Fibroblast of peridontal ligament (primary cell): ENCODE data around the gene ADCY3.
A peak's percentile ranks its signal among the peaks of the same experiment; 100 is the strongest.

Source experiments
- DNase-seq: peaks from one replicate; pipeline ENCODE4 v3.0.0-alpha.2; 2010; ENCODE audit errors: extremely low read depth

Gene ADCY3

DNA sequence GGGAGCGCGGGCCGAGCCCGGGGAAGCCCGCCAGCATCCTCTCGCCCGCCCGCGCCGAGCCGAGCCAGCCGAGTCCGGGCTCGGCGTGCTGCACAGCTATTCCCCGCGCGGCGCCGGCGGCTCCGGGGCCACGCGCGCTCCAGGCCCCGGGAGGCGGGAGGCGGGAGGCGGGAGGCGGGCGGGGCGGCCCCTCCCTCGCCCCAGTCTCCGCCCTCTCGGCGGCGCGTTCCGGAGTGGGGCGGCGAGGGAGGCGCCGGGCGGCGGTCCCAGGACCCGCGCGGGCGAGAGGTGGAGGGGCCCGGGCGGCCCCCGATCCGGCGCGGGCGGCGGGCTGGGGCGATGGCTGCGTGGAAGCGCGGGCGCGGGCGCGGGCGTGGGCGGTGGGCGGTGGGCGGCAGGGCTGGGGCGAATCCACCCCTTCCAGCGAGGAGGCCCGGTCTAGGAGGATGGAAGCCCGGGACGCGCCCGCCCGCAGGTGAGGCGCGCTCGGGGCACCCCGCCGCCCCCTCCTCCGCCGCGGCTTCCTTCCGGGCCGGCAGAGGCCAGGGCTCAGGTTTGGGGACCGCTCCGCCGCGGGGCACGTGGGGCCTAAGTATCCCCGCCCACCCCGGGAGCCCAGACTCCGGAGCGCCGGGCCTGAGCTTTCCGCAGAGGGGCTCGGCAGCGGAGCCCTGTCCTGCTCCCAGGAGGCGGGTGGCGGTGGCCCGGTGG, at the start of gene ADCY3:
Gene ADCY3, minus strand, starts transcription at position 140 of the 711 bp plus-strand sequence. CDS start 1,250 bp downstream, outside the sequence.
- DNase-seq = peak; percentile 15

- peak; percentile 32 for DNase-seq
These were observed 49.7 kb upstream of the ADCY3 start for GRCh38 chr2:24969784-24970183.

GRCh38 chr2:24961903-24962302, 41.9 kb upstream of the ADCY3 start:
- DNase-seq = no peak

- DNase-seq = no peak
These were observed 39.7 kb upstream of the ADCY3 start for GRCh38 chr2:24959761-24960160.

DNA sequence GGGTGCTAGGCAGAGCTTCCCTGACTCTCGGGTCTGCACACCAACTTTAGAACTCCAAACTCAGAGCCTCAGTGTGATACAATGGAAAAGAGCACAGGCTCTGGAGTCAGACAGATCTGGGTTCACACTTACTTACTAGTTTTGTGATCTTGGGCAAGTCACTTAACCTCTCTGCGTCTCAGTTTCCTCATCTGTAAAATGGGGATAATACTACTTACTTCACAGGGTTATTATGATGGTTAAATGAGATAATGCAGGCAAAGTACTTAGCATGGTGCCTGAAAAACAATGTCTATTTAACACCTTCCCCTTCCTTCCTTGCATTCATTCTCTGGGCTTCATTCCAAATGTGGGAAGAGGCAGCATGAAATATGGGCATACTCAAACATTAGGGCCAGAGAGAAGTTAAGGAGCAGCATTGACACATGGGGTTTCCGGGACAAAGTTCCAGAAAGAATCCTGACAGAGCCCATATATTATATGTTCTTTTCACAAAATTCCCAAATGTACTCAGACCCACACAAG, 38.4 kb upstream of the ADCY3 start:
- DNase-seq = no peak

- DNase-seq = no peak
These were observed 37.9 kb upstream of the ADCY3 start for GRCh38 chr2:24957976-24958375.

GRCh38 chr2:24957221-24957620, 37.2 kb upstream of the ADCY3 start:
- DNase-seq = no peak

GRCh38 chr2:24955921-24956320, 35.9 kb upstream of the ADCY3 start:
- DNase-seq = no peak

DNA sequence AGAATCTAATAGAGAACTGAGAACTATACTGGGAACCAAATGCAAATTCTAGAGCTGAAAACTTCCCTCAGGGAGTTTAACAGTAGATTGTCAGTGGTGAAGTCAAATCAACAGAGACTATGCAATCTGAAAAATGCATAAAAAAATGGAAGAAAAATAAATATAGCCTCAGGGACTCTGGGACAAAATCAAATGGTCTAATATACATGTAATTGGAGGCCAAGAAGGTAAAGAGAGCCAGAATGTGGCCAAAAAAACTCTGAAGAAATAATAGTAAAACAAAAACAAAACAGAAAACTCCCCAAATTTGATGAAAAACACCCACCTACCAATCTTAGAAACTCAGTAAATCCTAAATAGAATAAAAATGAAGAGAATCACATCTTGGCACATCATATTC, 35.2 kb upstream of the ADCY3 start:
- no peak for DNase-seq

DNA sequence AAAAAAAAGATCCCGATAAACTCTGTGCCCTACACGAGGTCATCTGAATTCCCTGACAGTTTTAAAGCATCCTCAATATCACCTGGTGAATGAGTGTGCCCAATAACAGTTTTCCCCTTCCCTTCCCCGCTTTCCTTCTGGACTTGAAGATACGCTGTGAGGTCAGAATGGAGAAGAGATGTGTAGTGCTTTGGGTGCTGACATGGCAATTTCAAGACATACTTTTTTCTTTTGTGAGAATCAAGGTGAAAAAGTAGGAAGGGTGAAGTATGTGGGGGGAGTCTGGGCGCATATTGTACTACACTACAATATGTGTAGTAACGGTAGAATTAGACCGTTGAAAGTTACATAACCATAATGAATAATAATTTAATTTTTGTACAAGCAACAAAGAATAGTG, 30.1 kb upstream of the ADCY3 start:
- no peak for DNase-seq

GRCh38 chr2:24948506-24948905, 28.5 kb upstream of the ADCY3 start:
- DNase-seq = no peak

DNA sequence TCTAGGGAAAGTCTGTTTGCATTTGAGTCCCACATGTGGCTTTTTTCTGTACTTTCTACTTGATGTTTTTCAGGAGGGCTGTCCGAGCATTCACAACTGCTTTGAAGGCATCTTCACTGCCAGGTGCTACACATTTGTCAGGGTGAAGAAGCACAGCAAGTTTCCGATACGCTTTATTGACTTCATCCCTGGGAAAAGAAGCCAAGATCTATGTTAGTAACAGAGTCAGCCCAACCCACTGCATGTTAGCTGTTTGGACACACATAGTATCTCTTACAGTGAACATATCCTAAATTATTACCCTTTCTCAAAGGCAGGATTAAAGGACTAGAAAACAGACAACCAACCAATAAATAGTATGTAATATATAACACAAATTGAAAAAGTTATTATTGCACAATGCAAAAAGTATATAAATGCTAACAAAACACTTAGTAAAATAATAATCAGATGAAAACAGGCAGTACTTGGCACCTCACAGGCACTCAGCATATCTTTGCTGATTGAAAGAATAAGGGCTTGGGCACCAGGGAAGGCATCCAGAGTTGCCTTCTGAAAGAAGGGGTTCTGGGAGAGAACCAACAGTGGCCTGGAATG, 27.6 kb upstream of the ADCY3 start:
- no peak for DNase-seq

- DNase-seq = peak; percentile 23
These were observed 25.9 kb upstream of the ADCY3 start for GRCh38 chr2:24945907-24946306.

- DNase-seq = peak; percentile 57
These were observed 23.5 kb upstream of the ADCY3 start for GRCh38 chr2:24943427-24944053.

DNA sequence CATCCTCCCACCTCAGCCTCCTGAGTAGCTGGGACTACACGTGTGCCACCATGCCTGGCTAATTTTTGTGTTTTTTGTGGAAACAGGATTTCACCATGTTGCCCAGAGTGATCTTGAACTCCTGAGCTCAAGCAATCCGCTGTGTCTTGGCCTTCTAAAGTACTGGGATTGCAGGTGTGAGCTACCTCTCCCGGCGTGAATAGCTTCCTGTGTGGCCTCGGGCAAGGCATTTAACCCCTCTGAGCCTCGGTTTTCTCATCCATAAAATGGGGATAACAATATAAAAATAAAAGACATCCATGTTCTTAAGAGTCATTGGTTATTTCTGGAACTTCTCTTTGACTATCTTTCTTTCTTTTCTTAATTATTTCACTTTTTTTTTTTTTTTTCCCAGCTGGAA, 19.3 kb upstream of the ADCY3 start:
- no peak for DNase-seq

DNA sequence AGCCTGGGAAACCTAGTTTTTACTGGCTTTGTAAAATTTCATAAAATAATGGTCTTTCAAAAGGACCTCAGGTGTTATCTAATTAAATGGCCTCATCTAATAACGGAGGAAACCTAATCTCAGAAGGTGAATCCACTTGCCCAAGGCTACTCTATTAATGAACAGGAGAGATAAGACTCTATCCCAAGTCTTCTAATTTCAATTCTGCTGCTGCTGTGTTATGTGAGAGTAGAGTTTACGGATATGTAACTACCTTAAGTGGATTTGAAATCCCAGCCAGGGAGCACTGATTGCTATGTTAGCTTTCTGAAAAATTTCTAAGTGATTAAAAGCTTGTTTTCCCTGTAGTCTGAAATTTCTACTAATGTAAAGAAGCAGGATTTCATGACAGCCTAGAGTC, 17.2 kb upstream of the ADCY3 start:
- no peak for DNase-seq

DNA sequence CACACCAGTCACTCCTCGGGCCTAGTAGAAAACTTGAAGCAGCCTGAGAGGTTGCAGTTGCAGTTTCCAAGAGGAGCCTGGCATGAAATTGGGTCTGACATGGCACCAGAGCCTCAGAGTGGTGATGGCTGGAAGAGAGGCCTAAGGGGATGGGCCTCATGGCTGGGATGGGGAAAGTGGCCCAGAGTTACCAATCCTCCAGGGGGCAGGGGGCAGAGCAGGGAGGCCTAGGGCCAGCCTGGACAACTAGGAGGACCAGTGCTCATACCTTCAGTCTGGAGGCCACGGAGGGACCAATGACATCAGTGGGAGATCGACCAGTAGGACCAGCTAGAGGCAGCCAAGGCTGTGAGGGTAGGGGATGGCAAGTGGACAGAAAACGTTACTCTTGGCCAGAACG, 15.1 kb upstream of the ADCY3 start:
- DNase-seq = no peak

DNA sequence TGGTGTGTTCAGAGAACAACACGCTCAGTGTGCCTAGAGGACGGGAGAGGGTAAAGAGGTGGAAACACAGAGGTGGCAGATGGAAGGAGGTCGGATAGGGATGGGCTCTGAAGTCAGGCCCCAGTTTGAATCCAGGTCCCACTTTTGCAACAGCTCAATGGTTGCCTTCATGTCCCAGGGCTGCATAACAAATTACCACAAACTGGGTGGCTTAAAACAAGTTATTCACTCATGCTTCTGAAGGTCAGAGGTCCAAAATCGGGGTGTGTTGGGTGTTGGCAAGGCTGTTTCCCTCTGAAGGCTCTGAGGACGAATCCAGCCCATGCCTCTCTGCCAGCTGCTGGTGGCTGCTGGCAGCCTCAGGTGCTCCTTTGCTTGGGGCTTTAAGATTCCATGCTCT, 12.7 kb upstream of the ADCY3 start:
- no peak for DNase-seq

GRCh38 chr2:24930768-24931167, 10.7 kb upstream of the ADCY3 start:
- peak; percentile 10 for DNase-seq

GRCh38 chr2:24929230-24929629, 9.2 kb upstream of the ADCY3 start:
- DNase-seq = no peak

DNA sequence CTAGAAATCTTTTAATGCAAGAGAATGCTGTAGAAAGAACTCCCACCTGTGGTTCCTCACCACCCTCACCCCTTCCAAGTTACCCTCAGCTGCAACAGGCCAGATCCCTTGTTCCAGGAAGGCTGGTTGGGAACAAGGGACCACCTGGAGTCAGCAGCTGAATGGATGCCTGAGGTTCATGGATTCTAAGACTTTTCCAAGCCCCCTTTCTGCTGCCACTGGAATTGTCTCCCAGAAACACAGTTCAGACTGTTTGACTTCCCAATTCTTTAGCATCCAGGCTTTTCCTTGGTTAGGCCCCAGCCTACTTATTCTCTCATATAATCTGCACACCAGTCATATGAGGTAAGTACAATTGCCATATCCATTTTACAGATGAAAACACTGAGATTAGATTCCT, 8.0 kb upstream of the ADCY3 start:
- DNase-seq = no peak

DNA sequence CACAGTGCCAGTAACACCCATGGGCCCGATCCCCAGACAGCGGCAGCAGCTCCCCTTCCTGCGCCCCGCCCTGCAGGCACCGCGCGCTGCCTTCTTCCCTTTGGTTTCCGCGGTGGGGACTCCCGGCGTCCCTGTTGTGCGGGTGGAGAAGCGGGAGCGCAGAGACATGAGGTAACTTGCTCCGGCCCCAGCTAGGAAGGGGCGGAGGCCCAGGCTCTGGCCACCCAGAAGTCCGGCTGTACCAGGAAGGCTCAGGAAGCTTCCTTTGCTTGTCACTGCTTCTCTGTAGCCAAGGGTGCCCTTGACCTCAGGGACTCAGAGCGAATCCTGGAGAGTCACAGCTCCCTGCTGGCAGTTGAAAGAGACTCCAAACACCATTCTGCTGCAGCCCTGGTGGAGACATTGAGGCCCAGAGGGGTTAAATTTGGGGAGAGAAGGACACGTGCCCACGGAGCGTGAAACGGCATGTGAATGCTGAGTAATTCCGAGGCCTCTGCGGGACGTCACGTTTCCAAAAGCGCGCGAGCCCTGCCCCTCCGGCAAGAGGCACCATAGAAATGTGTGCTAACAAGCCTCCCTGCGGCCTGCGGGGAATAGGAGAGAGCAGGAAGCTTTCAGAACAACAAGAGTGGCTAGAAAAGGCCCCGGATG, 6.7 kb upstream of the ADCY3 start:
- peak; percentile 58 for DNase-seq

DNA sequence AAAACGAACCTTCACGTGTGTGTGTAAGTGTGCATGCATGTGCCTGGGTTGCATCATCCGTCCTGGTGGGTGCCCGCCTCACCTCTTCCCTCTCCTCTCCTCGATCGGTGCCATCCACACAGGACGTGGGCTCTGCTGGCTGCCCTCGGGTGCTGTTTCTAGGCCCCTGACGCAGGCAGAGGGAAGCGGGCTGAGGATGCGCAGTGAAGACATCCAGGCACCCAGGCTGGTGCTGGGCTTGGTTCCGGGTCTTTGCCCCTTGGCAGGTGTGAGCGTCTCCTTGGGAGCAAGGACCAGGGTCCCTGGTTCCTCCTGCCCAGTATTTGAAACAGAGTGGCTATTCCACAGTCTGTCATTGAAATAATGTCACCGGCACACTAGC, 6.2 kb upstream of the ADCY3 start:
- DNase-seq = no peak
